HG03103 (cell line): ENCODE results near the gene GPRC5A.

Experiments
- ATAC-seq: cut with Tn5 transposase; IDR thresholded peaks from one replicate; pipeline ENCODE4 v1.9.1; 2021; ENCODE audit warnings: low read depth; ENCODE audit not compliant: unreplicated experiment

GPRC5A gene

DNA sequence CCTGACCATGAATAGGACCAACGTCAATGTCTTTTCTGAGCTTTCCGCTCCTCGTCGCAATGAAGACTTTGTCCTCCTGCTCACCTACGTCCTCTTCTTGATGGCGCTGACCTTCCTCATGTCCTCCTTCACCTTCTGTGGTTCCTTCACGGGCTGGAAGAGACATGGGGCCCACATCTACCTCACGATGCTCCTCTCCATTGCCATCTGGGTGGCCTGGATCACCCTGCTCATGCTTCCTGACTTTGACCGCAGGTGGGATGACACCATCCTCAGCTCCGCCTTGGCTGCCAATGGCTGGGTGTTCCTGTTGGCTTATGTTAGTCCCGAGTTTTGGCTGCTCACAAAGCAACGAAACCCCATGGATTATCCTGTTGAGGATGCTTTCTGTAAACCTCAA, 17.3 kb downstream of the GPRC5A start:
- ATAC-seq, result no peak

- ATAC-seq, result peak; percentile 90
These were observed 18.0 kb downstream of the GPRC5A start for GRCh38 chr12:12909228-12909994.

DNA sequence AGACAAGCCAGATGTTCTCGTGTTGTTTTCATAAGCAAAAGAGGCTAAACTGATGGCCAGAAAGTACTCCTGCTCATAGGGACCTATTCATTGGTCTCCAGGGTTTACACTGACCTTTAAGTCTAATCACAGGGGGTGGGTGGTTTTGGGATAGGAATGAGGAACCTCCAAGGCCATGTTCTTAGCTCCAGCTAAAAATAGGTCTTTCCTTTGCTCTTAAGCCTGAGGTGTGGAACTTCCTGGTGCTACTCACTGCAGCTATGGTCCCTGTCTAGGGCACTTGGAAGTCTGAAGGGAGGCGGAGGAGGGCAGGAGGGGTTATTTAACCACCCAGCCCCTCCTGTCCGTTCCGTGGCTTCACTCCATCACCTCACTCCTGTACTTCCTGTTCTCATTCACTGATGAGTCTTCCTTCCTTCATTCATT, 18.6 kb downstream of the GPRC5A start:
- no peak for ATAC-seq

- no peak for ATAC-seq
These were observed 21.3 kb downstream of the GPRC5A start for GRCh38 chr12:12912711-12913110.

DNA sequence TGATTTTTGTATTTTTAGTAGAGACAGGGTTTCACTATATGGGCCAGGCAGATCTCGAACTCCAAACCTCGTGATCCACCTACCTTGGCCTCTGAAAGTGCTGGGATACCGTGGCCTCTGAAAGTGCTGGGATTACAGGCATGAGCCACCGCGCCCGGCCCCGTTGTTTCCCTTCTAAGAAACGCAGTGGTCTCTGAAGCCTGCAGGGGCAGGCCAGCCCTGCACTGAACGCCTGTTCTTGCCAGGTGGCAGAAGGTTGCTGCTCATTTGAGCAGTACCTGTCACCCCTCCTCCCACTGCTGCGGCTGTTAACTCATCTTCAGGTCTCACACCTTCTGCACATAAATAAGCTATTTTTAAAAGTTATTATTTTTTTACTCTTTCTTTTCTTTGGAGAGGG, 24.3 kb downstream of the GPRC5A start:
- no peak for ATAC-seq

GRCh38 chr12:12916135-12916944, 25.0 kb downstream of the GPRC5A start:
- peak; percentile 93 for ATAC-seq

DNA sequence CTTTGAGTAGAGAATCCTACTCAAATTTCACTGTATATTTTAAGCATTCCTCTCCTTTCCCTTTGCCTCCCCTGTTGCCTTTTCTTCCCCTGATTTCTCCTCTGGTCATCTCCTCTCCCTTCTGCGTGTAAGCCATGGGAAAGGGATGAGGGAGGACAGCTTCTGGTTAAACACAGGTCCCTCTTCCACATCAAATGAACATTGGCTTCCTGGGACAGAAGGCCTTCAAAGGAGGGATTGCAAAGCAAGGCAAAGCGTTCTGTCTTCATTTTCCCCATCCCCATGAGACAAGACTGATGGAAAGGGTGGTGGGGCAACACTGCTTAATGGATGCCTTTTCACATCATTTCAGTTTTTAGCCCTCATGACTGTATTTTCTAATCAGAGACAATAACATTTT, 26.2 kb downstream of the GPRC5A start:
- no peak for ATAC-seq

DNA sequence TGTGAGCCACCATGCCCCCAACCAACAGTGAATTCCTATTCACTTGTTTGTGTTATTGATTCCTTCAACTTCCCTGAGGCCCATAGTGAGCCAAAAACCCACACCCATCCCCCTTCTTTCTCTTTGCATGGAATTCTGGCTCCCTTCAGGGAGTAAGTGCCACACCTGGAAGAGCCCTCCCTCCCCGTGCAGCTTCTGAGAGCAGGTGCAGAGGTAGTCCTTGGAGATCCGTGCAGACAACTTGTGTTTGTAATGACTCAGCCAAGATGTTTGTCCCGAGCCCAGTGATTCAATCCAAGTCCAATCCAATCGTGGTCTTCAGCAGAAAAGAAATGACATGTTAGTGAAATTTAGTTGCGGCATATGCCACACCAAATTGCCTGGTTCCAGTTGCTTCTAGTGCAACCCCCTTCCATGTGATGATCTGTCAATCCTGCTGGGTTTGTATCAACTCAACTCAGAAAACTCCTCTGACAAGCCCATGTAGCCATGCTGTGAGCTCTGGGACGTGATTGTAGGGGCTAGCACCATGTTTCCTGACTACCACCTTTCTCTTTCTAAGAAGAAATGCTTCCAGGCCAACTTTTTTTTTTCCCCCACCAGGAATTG, 27.5 kb downstream of the GPRC5A start:
- no peak for ATAC-seq

GRCh38 chr12:12919666-12920435, 28.5 kb downstream of the GPRC5A start:
- no peak for ATAC-seq

DNA sequence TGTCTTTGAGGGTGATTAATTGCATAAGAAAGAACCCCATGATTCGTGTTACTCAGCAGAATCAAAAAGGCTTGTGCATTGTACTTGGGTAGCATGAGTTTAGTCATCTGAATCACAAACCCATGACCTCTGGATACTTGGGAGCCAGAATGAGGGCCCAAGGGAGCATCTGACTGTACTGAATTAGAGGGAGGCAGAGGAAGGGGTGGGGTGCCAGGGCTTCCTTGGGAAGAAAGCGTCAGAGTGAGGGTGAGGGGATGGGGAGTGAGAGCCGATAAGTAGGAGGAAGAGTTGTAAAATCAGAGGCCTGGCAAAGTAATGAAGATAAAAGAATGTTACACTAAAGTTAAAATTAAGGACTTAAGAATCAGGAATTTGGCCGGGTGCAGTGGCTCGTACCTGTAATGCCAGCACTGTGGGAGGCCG, 30.8 kb downstream of the GPRC5A start:
- ATAC-seq, result no peak

DNA sequence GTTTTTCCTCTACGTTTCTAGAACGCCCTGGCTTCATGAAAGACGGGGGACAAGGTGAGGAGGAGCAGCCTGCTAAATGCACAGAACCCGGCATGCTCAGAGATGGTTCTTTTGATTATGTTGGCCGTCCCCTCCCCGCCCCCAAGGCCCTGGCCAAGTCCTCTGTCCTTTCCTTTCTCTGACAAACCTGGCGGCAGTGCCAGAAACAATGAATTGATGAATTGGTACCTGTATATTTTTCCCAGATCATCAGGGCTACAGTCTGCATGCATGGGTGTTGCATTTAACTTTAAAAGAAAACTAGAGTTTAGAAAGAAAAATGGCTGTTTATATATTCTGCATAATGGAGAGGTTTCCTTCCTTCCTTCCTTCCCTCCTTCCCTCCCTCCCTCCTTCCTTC, 31.6 kb downstream of the GPRC5A start:
- ATAC-seq, result no peak

DNA sequence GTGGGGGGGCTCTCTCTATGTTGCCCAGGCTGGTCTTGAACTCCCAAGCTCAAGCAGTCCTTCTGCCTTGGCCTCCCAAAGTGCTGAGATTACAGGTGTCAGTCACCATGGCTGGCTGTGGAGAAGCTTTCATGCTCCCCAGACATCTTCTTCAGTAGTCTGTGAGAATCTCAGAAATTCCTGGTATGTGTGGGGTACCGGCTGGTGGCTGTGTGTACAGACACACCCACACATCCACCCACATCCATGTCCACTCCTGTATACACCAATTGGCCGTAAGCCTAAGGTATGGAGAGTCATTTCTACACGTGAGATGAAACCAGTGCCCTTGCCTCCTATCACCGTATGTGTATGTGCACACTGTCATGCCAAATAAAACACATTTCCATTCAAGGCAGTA, 32.8 kb downstream of the GPRC5A start:
- ATAC-seq, result no peak

DNA sequence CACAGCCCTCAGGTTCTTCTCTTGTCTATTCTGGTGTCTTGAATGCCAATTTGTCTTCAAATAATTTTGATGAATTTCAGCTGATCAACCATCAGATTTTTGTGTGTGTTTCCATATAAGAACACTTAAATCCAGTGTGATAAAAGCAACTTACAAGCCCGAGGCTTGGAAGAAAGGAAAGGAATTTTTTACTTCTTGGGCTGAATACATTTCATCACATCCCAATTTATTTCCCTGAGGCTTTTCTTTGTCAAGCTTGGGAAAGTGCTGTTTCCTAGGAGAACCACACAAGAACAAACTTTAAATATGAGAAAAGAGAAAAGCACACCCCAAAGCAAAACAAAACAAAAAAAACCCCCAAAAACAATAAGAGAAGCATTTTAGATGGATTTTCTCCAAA, 34.0 kb downstream of the GPRC5A start:
- ATAC-seq, result no peak

DNA sequence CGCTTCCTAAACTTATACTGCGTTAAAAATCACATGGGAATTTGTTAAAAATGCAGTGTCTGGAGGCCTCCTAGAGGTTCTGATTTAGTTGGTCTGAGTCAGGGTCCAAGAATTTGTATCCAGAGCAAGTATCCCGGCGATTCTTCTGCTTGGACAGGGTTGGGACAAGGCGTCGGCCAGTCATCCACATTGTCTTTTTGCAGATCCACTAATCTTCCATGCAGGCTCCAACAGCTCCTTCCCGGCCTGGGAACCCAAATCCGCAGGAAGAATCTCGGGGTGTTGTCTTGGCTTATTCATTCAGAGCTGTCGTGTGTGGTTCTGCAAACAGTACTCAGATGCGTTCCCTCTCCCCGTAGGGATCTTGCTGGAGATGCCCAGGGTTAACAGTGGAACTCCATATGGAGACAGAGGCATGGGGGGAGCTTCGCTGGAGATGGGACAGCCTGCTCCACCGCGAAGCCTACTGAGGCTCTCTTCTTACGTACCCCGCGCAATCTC, 35.3 kb downstream of the GPRC5A start:
- no peak for ATAC-seq

DNA sequence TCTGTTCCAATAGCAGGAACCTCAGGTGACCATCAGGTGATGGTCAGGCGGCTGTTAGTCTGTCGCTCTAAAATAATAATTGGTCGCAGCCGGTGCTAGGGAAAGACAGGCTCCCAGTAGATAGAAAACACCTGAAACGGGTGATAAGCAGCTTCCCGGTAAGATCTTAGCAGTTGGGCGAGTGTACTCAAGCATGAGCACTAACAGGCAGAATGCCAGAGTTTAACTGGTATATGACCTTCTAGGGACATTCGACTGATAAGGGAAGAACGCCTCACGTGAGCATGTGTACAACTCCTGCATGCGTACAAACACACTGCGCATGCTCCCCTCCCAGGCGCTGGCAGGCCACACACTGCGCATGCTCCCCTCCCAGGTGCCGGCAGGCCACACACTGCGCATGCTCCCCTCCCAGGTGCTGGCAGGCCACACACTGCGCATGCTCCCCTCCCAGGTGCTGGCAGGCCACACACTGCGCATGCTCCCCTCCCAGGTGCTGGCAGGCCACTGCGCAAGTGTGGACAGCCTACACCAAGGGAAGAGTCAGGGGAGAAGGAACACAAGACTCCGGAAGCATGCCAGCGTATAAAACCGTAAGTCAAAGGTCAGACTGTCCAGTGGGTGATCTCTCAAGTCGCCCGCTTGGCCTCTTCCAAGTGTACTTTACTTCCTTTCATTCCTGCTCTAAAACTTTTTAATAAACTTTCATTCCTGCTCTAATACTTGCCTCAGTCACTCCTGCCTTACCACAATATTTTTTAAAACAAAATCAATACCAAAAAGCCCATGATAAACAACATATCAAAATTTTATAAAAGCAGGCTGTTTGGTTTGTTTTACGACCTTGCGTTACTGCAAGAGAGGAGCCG, 36.1 kb downstream of the GPRC5A start:
- no peak for ATAC-seq

DNA sequence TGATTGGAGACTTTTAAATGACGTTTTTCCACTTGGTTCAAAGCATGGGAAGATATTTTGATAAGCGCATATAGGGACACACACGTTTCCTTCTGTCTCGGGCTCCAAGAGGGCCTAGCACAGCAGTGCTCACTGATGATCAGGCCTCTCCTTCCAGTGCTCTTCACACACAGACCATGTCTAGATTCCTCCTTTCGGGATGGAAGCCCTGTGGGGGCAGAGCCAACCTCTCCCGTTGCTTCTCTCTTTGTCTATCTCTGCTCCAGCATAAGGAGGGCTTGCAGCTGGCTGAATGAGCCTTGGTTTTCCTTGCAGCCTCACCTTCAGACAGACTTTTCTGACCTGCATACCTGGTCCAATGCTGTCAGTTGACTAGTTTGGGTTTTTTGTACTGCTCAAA, 38.3 kb downstream of the GPRC5A start:
- no peak for ATAC-seq

DNA sequence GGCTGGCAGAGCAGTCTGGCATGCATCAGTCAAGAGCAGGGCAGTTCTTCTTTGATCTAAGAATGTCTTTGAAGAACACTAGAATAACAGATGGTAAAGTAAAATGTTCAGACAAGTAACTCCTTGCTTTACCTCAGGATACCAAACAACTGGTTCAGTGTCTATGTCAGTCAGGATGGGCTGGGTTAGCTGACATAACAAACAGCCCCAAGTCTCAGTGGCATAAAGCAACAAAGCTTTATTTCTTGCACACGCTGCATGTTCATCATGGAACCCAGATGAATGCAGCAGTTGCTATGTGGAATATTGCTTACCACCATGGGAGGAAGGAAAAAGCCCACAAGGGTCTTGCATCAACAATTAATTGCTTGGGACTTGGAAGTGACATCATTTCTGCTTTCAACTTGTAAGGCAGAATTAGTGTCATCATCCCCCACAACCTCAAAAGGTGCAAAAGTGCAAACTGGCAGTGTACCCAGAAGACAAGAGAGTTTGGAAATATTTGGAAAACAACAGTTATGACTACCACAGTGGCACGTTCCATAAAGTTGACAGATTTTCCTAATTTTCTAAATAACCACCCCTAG, 39.4 kb downstream of the GPRC5A start:
- no peak for ATAC-seq

- ATAC-seq, result no peak
These were observed 42.4 kb downstream of the GPRC5A start for GRCh38 chr12:12933742-12934141.

- no peak for ATAC-seq
These were observed 43.2 kb downstream of the GPRC5A start for GRCh38 chr12:12934556-12934955.
